Activated naive CD8-positive, alpha-beta T cell treated with anti-CD3 and anti-CD28 coated beads for 36 hours (primary cell): Measurements from ENCODE around the gene CEP20. TPM values are rescaled to one million over a fixed set of nuclear protein-coding genes. Genes with fewer than 3 reads are reported as not detected.
A peak's percentile ranks its signal among the peaks of the same experiment; 100 is the strongest.
"Not testable (repeated sequence)": the region's sequence is repeated elsewhere in the genome, so short reads cannot be mapped to it uniquely, and the experiment has no call there.

Source experiments
- DNase-seq: peaks from one replicate; pipeline ENCODE4 v3.0.0; 2021
- H3K27ac Mint-ChIP-seq: one replicate; pipeline ENCODE4 v1.8.0; 2022; ENCODE audit warnings: mild to moderate bottlenecking, moderate library complexity, mixed read lengths
- H3K27me3 Mint-ChIP-seq: one replicate; pipeline ENCODE4 v1.8.0; 2022; ENCODE audit warnings: mild to moderate bottlenecking, mixed read lengths
- H3K36me3 Mint-ChIP-seq: one replicate; pipeline ENCODE4 v1.8.0; 2021; ENCODE audit warnings: mild to moderate bottlenecking, mixed read lengths
- H3K4me1 Mint-ChIP-seq: one replicate; pipeline ENCODE4 v1.8.0; 2021; ENCODE audit warnings: mixed read lengths
- H3K4me3 Mint-ChIP-seq: one replicate; pipeline ENCODE4 v1.8.0; 2022; ENCODE audit warnings: mild to moderate bottlenecking, moderate library complexity, mixed read lengths
- H3K9me3 Mint-ChIP-seq: one replicate; pipeline ENCODE4 v1.8.0; 2022; ENCODE audit warnings: mixed read lengths
- total RNA-seq, 2 experiments: library from RNA; stranded (reverse); gene quantifications; one replicate each; pipeline ENCODE4 v1.2.3, GENCODE V29; 2021

Gene CEP20, protein sequence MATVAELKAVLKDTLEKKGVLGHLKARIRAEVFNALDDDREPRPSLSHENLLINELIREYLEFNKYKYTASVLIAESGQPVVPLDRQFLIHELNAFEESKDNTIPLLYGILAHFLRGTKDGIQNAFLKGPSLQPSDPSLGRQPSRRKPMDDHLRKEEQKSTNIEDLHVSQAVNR
- total RNA-seq: 10 to 100 TPM; 37.5 to 44.9 TPM

DNA sequence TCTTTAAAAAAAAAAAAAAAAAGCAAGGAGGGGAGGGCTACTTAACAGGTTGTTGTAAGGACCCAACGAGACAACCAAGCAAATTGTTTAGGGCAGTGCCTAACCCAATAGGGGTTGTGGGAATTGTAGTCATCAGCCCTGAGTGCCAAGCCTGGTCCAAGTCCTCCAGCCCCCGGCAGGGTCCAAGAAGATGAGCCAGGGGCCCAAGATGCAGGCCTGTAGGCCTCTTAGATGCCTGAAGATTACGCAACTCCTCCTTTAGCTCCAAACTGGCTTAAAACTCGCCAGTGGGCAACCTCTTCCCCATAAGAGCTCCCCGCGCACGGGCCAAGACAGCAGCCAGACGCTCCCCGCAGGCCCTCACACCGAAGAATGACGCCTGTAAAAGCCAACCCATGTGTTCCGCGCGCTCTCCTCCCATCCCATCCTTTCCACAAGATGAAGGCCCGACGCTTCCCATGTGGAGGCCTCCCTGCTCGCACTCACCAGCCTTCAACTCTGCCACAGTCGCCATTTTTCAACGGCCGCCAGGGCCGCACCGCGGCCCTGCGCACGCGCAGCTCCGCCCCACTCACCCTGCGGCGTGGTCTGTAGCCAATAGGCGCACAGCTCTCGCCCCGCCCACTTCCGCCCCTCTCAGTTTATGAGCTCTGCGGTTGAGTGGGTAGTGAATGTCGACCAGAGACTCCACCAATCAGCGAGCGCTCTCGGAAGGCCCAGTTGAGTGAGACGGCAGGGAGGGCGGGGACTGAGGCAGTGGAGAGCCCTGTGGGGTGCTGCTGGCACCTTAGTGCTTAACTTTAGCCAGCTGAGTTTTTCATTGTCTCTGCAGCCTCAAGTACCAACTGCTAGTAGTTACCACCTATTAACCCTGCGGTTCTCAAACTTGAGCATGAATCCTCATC, at the start of gene CEP20:
Gene CEP20 (minus strand): TSS at position 532 of the 905 bp plus-strand sequence. CDS start 18 bp downstream, at position 514.
- Mint-ChIP-seq H3K4me3 (peak within 1 kb of the TSS; percentile 100), H3K9me3 (no peaks in the 10 kb centered on the region), H3K27me3 (no peaks in the 10 kb centered on the region)

DNA sequence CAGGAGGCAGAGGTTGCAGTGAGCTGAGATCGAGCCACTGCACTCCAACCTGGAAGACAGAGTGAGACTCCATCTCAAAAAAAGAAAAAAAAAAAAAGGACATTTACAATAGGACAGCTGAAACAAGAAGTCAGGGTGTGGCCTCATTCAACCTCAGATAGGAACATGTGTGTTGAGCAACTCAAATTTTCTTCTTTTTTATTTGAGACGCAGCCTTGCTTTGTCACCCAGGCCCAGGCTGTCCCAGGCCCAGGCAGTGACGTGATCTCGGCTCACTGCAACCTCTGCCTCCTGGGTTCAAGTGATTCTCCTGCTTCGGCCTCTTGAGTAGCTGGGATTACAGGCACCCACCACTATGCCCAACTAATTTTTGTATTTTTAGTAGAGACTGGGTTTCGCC, 48.4 kb upstream of the CEP20 start:
- not testable (repeated sequence) for H3K27me3 Mint-ChIP-seq, H3K36me3 Mint-ChIP-seq, H3K4me1 Mint-ChIP-seq, DNase-seq, H3K27ac Mint-ChIP-seq, H3K9me3 Mint-ChIP-seq, H3K4me3 Mint-ChIP-seq

More for the DNA sequence above, at the start of gene CEP20:
- Mint-ChIP-seq H3K4me1 (peaks cover 34% of the 10 kb centered on the region), H3K27ac (peak within 1 kb of the TSS; percentile 100), H3K36me3 (peaks cover 5% of the 10 kb centered on the region)
- peak; percentile 100 for DNase-seq

DNA sequence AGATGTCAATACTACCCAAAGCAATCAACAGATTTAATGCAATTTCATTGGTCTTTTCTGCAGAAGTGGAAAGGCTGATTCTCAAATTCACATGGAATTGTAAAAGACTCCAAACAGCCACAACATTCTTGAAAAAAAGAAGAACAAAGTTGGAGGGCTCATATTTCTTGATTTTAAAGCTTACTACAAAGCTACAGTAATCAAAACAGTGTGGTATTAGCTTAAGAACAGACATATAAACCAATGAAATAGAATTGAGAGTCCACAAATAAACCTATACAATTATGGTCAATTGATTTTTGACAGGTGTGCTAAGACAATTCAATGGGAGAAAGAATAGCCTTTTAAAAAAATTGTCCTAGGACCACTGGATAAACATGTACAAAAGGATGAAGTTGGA, 46.6 kb upstream of the CEP20 start:
- Mint-ChIP-seq H3K4me3 (no peak overlapping the region), H3K36me3 (no peaks in the 10 kb centered on the region), H3K9me3 (no peaks in the 10 kb centered on the region), H3K4me1 (no peaks in the 10 kb centered on the region), H3K27me3 (no peaks in the 10 kb centered on the region), H3K27ac (no peak overlapping the region)
- no peak for DNase-seq

DNA sequence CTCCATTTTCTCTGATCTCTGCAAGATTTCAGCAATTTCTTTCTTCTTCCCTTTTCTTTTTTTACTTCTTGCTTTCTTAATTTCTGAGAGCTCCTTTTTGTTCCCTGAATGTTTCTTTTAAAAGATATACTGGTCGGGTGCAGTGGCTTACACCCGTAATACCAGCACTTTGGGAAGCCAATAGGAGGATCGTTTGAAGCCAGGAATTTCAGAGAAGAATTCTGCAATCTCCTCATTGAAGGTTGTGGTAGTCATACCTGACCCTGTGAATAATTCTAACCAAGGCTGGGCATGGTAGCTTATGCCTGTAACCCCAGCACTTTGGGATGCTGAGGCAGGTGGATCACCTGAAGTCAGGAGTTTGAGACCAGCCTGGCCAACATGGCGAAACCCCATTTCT, 45.4 kb upstream of the CEP20 start:
- no peaks in the 10 kb centered on the region for H3K9me3 Mint-ChIP-seq
- DNase-seq: no peak
- no peaks in the 10 kb centered on the region for H3K36me3 Mint-ChIP-seq
- no peak overlapping the region for H3K27ac Mint-ChIP-seq
- no peak overlapping the region for H3K4me3 Mint-ChIP-seq
- H3K27me3 Mint-ChIP-seq: no peaks in the 10 kb centered on the region
- H3K4me1 Mint-ChIP-seq: no peaks in the 10 kb centered on the region

DNA sequence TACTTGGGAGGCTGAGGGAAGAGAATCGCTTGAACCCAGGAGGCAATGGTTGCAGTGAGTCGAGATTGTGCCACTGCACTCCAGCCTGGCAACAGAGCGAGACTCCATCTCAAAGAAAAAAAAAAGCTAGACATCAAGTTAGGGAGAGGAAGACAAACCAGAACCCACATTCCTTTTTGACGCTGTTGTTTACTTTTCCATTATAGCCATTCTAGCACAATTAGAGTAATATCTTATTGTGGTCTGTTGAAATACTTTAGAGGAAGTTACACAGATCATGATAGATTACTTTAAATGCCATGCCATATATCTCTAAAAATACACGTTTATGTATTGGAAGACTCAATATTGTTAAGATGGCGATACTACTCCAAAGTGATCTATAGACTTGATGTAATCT, 44.5 kb upstream of the CEP20 start:
- no peak for DNase-seq
- H3K4me3 Mint-ChIP-seq: no peak overlapping the region

DNA sequence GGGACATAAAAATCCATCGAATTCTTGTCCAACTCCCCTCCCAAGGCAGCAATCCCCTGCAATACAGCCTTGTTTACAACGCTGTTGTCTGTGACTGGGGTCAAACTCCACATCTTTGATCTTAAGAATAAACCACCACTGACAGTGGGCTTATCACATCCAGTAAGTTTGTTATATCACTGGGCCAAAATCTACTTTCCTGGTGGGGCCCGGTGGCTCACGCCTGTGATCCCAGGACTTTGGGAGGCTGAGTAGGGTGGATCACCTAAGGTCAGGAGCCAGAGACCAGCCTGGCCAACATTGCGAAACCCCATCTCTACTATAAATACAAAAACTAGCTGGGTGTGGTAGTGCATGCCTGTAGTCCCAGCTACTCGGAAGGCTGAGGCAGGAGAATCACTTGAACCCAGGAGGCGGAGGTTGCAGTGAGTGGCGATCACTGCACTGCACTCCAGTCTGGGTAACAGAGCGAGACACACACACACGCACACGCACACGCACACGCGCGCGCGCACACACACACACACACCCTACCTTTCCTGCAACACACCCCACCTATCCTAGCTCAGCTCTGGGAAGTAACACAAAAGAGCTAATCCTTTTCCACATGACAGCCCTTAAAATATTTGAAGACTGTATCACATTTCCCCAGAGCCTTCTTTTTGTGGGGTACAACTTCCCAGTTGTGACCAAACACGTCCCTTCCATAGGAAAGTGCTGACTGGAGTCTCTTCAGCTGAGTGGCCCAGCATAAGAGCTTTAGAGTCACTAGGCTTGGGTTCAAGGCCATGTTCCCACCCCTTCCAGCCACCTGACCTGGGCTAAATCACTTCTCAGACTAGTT, 40.1 kb upstream of the CEP20 start:
- no peaks in the 10 kb centered on the region for H3K9me3 Mint-ChIP-seq
- H3K27me3 Mint-ChIP-seq: no peaks in the 10 kb centered on the region
- no peak overlapping the region for H3K4me3 Mint-ChIP-seq
- no peak overlapping the region for H3K27ac Mint-ChIP-seq
- H3K4me1 Mint-ChIP-seq: no peaks in the 10 kb centered on the region
- no peak for DNase-seq
- H3K36me3 Mint-ChIP-seq: no peaks in the 10 kb centered on the region

More for the DNA sequence above, 44.5 kb upstream of the CEP20 start:
- Mint-ChIP-seq H3K4me1 (no peaks in the 10 kb centered on the region), H3K36me3 (no peaks in the 10 kb centered on the region), H3K9me3 (no peaks in the 10 kb centered on the region), H3K27me3 (no peaks in the 10 kb centered on the region), H3K27ac (no peak overlapping the region)

DNA sequence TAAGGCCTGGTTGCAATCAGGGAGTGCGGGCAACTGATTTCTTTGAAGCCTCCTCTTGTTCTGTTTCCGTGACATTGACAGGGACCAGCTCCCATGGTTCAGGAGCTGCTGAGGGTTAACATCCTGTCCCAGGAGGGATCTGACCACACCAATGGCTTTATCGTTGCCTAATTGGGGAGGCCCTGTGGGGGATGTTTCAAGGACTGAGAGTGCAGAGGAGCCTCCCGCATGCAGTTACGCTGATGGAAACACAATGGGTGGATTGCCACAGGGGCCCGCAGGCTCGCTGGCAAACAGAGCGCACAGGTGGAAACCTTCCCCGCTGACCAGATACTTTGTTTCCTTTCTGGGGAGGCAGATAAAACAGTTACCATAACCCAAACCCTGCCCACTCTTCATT, 37.2 kb upstream of the CEP20 start:
- Mint-ChIP-seq H3K4me1 (no peaks in the 10 kb centered on the region), H3K36me3 (no peaks in the 10 kb centered on the region), H3K27ac (no peak overlapping the region), H3K9me3 (no peaks in the 10 kb centered on the region), H3K27me3 (no peaks in the 10 kb centered on the region), H3K4me3 (no peak overlapping the region)
- no peak for DNase-seq

DNA sequence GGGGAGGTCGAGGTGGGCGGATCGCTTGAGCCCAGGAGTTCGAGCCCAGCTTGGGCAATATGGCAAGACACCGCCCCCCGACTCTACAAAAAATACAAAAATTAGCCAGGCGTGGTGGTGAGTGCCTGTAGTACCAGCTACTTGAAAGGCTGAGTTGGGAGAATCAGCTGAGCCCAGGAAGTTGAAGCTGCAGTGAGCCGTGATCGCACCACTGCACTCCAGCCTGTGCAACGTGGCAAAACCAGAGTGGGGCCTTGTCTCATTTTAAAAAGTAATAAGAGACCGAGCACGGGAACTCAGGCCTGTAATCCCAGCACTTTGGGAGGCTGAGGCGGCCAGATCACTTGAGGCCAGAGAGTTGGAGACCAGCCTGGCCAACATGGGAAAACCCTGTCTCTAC, 36.6 kb upstream of the CEP20 start:
- DNase-seq: no peak
- Mint-ChIP-seq H3K36me3 (no peaks in the 10 kb centered on the region), H3K4me3 (no peak overlapping the region), H3K9me3 (no peaks in the 10 kb centered on the region), H3K27ac (no peak overlapping the region), H3K27me3 (no peaks in the 10 kb centered on the region), H3K4me1 (no peaks in the 10 kb centered on the region)

DNA sequence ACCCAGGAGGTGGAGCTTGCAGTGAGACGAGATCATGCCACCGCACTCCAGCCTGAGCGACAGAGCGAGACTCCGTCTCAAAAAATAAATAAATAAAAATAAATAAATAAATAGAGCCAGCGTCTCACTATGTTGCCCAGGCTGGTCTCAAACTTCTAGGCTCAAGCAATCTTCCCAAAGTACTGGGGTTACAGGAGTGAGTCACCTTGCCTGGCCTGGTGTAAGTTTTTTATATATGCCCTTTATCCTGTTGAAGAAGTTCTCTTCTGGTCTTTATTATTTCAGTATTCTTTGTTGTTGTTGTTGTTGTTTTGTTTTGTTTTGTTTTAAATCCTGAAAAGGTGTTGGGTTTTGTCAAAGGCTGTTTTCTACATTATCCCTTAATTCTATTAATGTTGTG, 30.9 kb upstream of the CEP20 start:
- Mint-ChIP-seq H3K4me1 (no peaks in the 10 kb centered on the region), H3K9me3 (no peaks in the 10 kb centered on the region), H3K36me3 (no peaks in the 10 kb centered on the region), H3K27ac (no peak overlapping the region), H3K4me3 (no peak overlapping the region), H3K27me3 (no peaks in the 10 kb centered on the region)
- no peak for DNase-seq

DNA sequence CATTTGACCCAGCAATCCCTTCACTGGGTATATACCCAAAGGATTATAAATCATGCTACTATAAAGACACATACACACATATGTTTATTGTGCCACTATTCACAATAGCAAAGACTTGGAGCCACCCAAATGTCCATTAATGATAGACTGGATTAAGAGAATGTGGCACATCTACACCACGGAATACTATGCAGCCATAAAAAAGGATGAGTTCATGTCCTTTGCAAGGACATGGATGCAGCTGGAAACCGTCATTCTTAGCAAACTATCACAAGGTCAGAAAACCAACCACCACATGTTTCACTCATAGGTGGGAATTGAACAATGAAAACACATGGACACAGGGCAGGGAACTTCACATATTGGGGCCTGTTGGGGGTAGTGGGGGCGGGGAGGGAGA, 29.9 kb upstream of the CEP20 start:
- not testable (repeated sequence) for H3K27me3 Mint-ChIP-seq, H3K36me3 Mint-ChIP-seq, H3K9me3 Mint-ChIP-seq, H3K4me1 Mint-ChIP-seq, H3K27ac Mint-ChIP-seq, H3K4me3 Mint-ChIP-seq, DNase-seq

DNA sequence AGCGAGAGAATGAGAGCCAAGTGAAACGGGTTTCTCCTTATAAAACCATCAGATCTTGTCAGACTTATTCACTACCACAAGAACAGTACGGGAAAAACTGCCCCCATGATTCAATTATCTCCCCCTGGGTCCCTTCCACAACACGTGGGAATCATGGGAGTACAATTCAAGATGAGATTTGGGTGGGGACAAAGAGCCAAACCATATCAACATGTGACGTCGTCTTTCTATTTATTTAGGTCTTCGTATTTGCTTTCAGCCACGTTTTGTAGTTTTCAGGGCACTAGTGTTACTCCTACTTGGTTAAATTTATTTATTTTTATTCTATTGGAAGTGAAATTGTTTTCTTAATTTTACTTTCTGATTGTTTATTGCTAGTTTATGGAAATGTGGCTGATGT, 27.9 kb upstream of the CEP20 start:
- Mint-ChIP-seq H3K27me3 (no peaks in the 10 kb centered on the region), H3K4me1 (peaks cover 9% of the 10 kb centered on the region), H3K36me3 (no peaks in the 10 kb centered on the region), H3K27ac (no peak overlapping the region), H3K9me3 (no peaks in the 10 kb centered on the region), H3K4me3 (no peak overlapping the region)
- DNase-seq: no peak

DNA sequence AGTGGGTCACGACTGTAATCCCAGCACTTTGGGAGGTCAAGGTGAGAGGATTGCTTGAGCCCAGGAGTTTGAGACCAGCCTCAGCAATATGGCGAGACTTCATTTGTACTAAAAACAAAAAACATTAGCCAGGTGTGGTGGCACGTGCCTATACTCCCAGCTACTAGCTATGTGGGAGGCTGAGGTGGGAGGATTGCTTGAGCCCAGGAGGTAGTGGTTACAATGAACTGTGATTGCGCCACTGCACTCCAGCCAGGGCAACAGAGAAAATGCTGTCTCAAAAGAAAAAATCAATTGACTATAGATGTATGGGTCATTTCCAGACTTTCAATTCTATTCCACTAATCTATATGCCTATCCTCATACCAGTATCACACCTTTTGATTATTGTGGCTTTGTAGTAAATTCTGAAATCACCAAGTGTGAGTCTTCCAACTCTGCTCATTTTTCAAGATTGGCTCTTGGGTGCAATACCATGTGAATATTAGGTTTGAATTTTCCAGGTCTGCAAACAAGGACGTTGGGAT, 27.2 kb upstream of the CEP20 start:
- H3K4me1 Mint-ChIP-seq: peaks cover 9% of the 10 kb centered on the region
- H3K27me3 Mint-ChIP-seq: no peaks in the 10 kb centered on the region
- no peaks in the 10 kb centered on the region for H3K36me3 Mint-ChIP-seq
- no peak overlapping the region for H3K4me3 Mint-ChIP-seq
- no peak overlapping the region for H3K27ac Mint-ChIP-seq
- no peaks in the 10 kb centered on the region for H3K9me3 Mint-ChIP-seq
- no peak for DNase-seq

DNA sequence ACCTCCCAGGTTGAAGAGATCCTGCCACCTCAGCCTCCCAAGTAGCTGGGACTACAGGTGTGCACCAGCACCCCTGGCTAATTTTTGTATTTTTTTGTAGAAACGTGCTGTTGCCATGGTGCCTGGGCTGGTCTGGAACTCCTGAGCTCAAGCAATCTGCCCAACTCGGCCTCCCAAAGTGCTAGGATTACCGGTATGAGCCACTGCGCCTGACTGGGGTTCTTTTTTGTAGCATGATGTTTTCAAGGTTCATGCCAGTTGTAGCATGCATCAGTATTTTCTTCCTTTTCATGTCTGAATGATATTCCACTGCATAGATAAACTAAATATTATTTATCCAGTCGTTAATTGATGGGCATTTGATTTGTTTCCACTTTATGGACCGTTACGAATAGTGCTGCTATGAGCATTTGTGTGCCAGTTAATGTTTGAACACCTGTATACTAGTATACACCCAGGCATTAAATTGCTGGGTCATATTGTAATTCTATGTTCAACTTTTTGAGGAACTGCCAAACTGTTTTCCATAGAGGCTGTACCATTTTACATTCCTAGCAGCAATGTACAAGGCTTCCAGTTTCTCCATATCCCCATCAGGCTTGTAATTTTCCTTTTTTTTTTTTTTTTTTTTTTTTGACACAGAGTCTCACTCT, 24.8 kb upstream of the CEP20 start:
- no peaks in the 10 kb centered on the region for H3K9me3 Mint-ChIP-seq
- no peak for DNase-seq
- H3K4me1 Mint-ChIP-seq: peaks cover 9% of the 10 kb centered on the region
- H3K4me3 Mint-ChIP-seq: peak overlapping the region; percentile 47
- no peaks in the 10 kb centered on the region for H3K27me3 Mint-ChIP-seq
- H3K36me3 Mint-ChIP-seq: no peaks in the 10 kb centered on the region
- peak overlapping the region; percentile 68 for H3K27ac Mint-ChIP-seq

DNA sequence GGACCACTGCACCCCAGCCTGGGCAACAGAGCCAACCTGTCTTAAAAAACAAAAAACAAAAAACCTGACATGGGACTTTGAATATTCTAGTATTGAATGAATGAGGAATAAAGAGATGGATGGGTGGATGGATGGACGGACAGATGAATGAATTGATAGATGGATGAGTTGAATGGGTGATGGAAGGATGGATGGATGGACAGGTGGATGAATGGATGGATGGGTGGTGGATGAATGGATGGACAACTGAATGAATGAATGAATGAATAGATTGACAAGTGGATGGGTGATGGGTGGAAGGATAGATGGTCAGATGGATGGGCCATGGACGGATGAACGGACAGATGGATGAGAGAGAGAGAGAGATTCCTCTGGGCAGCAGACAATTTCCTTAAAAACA, 22.8 kb upstream of the CEP20 start:
- H3K4me3 Mint-ChIP-seq: no peak overlapping the region

More for the DNA sequence above, 22.8 kb upstream of the CEP20 start:
- DNase-seq: no peak
- Mint-ChIP-seq H3K27me3 (no peaks in the 10 kb centered on the region), H3K4me1 (peaks cover 13% of the 10 kb centered on the region), H3K27ac (no peak overlapping the region), H3K36me3 (no peaks in the 10 kb centered on the region), H3K9me3 (peaks cover 2% of the 10 kb centered on the region)
